HG03060 (cell line): ENCODE measurements around the gene TRPC4.
"Not testable (repeated sequence)": the region's sequence is repeated elsewhere in the genome, so short reads cannot be mapped to it uniquely, and the experiment has no call there.

ENCODE experiments used
- ATAC-seq: cut with Tn5 transposase; IDR thresholded peaks from one replicate; pipeline ENCODE4 v1.9.1; 2021; ENCODE audit warnings: low read depth, moderate number of reproducible peaks; ENCODE audit not compliant: unreplicated experiment

Gene TRPC4

DNA sequence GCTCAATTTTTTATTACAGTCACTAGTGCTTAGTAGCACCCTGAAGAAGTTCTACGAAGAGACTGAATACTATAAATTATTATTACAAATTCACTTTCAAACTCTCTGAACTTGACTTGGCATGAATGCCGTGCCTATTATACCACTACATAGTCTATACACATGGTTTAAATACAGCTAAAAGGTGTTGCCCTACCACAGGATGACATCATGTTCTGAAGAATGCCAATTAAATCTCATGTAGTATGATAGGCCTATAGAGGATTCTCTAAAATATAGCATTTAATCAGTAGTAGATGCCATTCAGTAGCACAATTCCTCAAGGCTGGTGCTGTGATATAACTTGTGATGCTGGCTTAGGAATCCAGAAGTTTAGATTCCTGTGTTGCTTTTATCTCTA, 254.3 kb downstream of the TRPC4 start:
- no peak for ATAC-seq

DNA sequence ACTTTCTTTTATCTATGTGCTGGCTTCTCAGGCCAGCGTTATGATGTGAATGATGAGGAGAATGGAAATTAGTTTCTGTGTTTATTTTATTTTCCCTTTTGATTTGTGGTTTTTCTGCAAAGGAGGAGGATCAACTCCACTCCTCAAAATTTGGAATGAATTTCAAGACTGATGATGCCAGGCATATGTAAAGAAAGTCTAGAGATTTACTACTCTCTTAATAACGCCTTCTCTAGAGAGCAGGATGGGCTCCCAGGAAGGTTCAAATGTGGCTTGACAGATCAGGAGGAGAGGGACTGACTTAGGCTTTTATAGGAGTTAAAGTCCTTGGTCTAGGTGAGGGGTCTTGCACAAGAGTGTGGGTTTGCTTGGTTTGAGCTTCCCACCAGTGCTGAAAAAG, 255.9 kb downstream of the TRPC4 start:
- ATAC-seq, result no peak

DNA sequence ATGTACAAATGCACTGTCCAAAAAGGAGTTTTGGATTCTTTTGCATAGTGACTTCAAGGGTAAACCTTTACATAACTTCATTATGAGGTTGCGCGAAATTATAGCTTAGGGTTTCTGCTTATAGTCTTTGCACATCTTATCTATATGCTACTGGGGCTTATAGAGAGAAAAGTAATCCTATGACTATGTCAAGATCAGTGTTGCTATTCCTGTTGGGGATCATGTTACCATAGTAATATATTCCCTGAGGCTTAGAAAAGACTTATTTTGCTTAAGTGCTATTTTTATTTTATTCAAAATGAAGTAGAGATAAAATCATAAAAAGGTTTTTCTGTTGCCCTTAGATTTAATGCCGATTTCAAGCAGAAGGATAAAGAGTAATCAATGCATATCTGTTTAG, 256.3 kb downstream of the TRPC4 start:
- no peak for ATAC-seq

DNA sequence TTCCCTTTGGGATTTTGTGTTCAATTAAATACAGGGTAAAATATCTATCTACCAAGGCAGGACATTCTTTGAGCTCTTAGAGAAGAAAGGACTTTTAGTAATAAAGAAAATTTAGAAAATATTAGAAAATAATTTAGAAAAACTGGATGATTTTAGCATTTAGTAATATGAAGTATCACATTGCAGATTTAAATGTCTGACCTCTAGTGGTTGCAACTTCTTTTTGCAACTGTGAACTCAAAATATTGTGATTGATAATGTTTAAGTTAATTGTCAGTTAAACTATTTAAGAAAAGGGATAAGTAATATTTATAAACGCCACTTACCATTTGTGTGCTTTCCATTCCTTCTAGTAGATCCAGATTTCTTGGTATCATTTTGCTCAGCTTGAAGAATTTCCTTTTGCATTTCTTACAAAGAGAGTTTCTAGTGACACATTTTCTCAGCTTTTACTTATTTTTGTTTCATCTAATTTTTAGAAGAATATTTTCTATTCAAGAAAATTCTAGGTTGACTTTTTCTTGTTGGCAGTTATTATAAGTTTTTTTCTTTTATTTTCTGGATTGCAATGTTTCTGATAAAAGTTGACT, 260.7 kb downstream of the TRPC4 start:
- no peak for ATAC-seq

DNA sequence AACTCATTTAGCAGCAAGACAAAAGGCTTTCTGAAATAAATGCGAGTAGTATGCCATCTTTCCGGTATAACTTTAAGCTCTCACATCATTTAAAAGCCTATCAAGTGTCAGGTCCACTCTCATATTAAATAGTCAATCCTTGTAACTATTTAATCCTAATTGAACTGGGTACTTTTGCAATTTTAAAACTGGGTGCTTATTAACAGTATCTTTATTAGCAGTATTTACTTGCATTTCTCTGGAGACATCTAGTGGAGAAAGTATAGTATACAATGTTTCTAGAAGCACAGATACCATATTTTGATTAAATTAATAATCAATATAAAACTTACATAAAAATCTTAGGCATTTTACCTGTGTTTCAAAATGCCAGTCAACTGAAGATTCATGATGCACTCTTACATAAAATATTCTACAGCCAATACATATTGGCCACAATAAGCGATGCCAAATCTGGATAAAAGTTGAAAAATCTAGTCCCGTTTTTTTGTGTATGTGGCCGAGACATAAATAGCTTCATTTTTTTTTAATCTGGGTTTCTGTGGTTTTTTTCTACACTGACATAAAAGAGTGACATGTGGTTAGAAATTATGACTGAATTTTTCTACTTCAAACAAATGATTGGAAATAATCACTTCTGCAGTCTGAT, 266.7 kb downstream of the TRPC4 start:
- ATAC-seq, result no peak

DNA sequence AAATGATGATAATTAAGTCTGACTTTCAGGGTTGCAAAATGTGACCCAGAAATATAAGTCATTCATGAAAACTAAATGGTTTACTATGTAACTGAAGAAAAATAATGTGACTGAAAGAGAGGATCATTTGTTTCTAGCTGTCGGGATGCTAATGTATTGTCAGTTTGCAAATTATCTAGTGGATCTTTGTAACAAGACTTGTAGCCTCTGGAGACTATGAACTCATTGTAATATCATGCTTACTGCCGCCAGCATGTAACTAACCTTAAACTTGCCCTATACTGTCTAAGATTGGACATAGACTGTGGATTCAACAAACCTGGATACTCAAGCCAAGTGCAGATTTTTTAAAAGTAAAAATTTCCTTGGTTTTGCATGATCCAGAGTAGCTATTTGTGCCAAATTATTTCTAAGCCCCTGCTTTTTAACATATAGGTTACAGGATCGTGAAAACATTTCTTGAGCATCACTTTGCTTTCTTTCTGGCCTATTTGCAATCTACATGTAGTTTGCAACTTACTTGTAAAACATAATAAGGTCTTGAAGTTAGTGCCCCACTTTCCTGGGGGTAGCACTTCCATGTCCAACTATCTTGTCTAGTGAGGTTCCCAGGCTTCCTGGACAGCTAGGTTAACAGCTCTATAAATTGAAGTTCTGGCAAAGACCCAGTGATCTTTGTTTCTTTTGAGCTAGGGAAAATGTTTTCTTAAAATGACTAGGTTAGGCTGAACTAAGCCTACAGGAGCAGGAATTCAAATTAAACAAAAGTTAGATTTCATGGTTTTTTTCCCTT, 267.7 kb downstream of the TRPC4 start:
- ATAC-seq, result no peak

DNA sequence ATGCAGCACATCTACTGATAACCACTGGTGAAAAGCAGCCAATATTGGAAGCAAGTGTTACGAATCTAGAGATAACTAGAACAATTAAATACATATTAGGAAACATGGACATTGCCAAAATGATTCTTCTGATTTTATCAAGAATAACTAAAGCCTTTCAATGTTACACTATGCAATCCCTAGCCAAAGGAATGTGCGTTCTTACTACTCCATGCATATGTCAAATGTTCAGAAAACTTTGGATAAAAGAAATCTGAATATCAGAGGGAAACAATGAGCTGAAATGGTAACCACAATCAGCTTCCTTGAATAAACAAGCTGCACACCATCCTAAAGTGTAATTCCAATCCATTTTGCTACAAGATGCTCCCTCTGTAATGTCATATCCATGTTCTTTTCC, 270.1 kb downstream of the TRPC4 start:
- ATAC-seq, result no peak

DNA sequence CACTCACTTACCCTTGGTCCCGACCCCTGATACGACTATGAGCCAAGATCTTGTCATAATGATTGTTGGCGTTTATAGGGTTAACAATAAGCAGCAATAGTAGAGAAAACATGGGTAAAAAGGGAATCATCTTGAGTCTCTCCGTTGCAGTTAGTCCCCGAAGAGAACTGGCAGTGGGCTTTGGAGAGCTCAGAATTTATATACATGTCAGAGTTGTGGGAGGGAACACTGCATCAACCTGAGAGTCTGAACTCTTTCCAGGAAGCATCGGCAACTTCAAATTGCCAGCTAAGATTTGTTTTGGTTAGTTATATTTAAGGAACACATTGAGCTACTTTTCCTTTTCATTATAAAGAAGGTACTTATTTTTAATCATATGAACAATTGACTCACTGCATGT, 271.0 kb downstream of the TRPC4 start, which contains the start of gene POSTN:
Gene POSTN, minus strand, starts transcription at position 172 of the 400 bp plus-strand sequence. Its CDS starts 42 bp downstream, at position 130.
- ATAC-seq, result no peak

DNA sequence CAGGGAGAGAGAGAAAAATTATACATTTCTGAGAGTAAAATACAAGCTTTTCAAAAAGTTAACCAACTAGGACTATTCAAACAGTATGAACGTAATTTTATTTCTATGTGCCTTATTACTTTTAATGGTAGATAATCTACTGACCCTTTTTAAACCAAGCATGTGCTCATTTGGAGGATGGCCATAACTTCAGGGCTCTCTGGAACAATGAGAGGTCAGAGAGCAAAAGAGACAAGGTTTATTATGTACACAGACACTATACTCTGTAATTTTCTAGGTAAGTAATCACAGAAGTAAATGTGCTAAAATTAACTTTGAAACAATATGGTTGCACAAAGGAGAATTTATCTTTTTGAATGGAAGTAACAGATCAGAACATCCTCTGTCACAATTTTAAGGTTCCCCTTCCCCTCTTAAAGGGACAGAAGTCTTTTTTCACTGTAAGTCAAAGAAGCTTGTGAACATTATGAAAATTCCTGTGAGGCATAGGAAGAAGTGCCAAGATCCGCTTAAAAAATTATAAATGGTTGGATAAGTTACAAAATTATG, 272.0 kb downstream of the TRPC4 start:
- no peak for ATAC-seq

DNA sequence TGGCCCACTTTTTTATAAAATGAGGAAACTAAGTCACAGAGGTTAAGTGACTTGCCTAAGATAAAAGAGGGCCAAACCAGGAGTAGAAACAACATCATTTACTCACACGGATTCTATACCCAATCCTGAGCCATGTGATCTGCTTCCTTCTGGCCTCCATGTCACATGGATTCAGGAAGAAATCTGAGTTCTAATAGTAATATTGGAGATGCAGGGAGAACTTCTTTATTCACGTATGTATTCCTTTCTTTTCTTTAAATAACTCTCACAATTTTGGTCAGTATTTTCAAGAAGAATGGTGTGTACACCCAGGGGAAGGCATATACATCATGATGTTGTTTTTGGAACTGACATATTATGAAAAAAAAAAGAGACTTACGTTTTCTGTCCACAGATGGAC, 272.8 kb downstream of the TRPC4 start:
- no peak for ATAC-seq

DNA sequence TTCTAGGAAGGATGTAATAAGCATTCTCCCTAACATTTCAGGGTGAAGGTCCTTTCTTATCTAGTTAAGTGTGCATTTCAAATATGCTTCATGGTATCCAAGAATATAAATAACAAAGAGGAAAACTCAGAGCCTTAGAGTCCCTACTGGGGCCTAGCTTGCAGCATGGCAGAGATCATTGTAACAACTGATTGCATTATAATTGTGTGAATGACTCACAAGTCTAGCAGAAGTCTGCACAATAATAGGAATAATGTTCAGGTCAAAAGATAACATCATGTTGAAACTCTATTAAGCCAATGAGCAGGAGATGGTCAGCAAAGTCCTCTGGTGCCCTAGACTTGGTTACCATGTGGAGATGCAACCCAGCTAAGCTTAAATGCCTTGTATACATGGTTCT, 274.4 kb downstream of the TRPC4 start:
- ATAC-seq, result no peak

DNA sequence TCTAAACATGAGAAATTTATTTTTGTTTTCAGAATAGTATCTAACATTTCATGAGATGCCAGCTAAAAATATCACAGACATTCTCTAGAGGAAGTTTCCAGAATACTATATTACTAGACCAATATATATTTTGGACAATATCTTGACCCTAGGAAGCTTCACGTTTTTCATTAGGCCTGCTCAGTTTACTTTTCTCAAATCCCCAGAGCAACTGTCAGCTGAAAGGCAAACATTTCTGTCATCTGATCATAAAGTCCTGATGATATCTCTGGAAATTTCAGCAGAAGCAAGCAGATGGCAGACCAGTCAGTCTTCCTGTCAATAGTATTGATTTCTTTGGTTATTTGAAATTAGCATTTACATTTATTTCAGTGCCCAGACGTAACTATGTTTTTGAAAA, 275.0 kb downstream of the TRPC4 start:
- ATAC-seq, result no peak

DNA sequence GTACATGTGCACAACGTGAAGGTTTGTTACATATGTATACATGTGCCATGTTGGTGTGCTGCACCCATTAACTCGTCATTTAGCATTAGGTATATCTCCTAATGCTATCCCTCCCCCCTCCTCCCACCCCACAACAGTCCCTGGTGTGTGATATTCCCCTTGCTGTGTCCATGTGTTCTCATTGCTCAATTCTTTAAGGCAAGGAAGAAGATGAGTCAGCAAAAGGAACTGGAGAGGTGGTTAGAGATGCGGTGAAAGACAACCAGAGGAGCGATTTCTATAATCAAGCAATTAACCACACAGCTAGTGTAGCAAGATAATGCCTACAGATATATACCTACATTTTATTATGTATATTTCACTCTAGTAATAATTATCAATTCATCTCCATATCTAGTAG, 280.2 kb downstream of the TRPC4 start:
- ATAC-seq, result not testable (repeated sequence)

DNA sequence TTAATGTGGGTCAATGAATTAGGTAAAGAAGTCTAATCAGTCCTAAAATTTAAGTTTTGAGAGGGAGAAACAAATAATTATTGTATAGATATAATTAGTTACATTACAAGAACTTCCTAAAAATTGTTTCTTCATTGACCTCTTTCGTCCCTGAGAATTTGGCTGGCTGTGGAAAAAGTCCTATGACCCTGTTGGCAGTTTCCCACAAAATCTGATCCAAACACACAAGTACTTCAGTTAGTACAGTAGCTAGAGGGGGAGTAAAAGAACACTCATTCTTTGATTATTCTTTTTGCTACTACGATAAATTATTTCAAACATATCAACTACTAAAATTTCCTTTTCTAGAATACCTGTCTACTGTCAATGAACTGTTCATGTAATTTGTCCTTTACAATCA, 282.3 kb downstream of the TRPC4 start:
- ATAC-seq, result no peak
